GM18498 (cell line): ENCODE results near the gene HBD.

ENCODE experiments used
- ATAC-seq: cut with Tn5 transposase; IDR thresholded peaks from one replicate; pipeline ENCODE4 v1.9.1; 2021; ENCODE audit warnings: mild to moderate bottlenecking, moderate library complexity; ENCODE audit not compliant: unreplicated experiment

HBD gene

DNA sequence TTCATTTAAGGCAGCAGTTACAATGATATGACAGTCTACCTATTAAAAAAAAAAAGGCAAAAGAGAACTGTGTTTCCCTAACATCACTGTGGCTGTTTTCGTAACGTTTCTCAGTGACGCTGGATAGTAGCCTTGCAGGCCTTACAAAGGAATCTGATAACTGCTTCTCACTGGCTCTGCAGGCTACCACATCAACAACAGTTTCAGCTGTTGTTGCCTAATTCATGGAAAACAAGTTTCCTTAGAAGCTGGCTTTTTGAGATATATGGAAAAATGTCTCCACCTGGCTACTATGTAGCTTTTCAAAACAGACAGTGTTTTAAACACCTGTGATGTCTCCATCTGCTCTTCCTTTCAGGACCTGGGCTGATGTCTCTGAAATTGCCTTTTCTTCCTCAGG is 37.6 kb downstream of the HBD start:
- ATAC-seq: no peak

GRCh38 chr11:5196067-5196466 is 38.2 kb downstream of the HBD start:
- ATAC-seq: no peak

DNA sequence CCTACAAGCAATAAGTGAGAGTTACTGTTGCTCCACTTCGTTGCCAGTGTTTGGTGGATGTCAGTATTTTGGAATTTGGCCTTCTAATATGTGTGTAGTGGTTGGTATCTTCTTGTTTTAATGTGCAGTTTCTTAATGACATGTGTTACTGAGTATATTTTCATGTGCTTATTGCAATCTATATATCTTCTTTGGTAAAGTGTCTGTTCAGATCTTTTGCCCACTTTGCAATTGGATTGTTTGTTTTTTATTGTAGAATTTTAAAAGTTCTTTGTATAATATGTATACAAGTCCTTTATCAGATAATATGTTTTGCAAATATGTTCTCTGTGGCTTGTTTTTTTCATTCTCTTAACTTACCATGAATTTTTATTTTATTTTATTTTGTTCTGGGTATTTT is 41.5 kb downstream of the HBD start:
- ATAC-seq: no peak

GRCh38 chr11:5188201-5188600 is 46.1 kb downstream of the HBD start:
- ATAC-seq: no peak
